Activated CD8-positive, alpha-beta memory T cell treated with anti-CD3 and anti-CD28 coated beads, Interleukin-2, amount 50 U/mL, for 1 hour (primary cell): Measurements from ENCODE around the gene DPM1.

Experiments used
- DNase-seq: peaks from one replicate; pipeline ENCODE4 v3.0.0-alpha.2; 2020; ENCODE audit errors: extremely low read depth

Gene DPM1

GRCh38 chr20:50930976-50931305, 27.4 kb downstream of the DPM1 start:
- DNase-seq, result no peak

- DNase-seq, result no peak
Measured at GRCh38 chr20:50930139-50930975, 28.0 kb downstream of the DPM1 start.

DNA sequence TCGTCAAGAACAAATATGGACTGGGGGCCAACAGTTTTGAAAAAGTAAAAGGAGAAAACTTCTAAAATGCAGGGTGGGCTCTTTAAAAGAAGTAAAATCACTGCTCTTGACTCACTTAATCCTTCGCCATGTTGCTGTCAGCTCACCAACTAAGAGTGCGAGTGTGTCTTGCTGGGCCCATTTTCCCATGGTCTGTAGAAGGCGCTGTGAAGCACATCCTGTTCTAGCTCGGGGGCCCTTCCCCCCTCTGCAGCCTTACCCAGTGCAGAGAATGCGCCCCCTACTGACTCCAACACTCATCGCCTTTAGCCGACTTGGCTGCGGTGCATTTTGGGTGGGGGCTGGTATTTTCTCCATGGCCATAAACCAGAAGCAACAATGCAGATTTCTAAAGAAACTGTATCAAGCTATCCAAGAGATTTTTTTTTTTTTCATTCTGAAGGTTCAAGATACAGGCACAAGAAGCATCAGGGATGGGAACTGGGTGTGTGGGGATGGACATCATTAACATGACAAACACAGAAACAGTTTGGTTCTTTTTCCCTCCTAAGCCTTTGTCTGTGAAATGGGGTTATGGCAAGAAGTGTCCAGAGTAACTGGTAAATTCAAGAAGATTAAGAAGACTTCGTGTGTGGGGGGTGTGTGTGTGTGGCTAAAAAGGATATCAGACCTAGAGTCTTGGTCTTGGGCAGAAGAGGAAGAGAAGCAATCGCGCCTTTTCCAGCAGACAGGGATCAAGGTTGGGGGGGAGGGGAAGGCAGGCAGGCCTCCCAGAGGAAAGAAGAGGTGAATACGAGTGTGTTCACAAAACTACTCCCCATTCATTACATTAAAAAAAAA, 28.8 kb downstream of the DPM1 start:
- peak; percentile 91 for DNase-seq

DNA sequence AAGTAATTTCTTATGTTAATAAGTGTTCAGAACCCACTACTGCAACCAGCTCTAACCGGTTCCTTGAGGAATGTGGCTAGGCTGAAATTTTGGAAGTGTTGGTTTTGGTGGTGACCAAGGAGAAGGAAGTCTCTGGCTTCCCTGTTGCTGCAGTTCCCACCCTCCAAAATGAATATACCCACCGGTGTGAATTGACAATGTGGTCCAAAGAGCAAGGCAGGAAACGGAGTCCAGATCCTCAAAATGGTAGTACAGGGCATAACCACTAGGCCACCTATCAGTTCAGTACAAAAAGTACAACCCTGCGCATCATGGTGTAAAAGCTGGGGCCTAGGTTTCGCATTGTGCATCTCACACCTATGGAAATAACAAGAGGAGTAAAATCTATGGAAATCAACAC, 29.9 kb downstream of the DPM1 start:
- no peak for DNase-seq

DNA sequence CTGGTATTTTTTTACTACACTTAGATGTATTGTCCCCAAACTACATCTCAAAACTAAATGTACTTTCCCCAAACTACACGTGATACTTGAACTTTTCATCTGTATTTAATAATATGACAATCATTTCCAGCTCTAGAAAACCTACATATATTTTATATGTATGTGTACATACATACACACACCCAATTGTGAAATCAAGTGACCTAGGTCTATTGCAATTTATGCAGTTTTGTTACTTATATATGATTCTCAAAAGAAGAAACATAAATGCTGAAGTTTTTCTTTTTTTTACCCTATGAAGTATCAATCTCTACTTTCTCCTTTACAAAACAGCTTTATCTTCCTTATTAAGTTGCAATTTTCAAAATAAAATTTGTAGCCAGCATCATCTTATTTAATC, 31.8 kb downstream of the DPM1 start:
- DNase-seq, result no peak

DNA sequence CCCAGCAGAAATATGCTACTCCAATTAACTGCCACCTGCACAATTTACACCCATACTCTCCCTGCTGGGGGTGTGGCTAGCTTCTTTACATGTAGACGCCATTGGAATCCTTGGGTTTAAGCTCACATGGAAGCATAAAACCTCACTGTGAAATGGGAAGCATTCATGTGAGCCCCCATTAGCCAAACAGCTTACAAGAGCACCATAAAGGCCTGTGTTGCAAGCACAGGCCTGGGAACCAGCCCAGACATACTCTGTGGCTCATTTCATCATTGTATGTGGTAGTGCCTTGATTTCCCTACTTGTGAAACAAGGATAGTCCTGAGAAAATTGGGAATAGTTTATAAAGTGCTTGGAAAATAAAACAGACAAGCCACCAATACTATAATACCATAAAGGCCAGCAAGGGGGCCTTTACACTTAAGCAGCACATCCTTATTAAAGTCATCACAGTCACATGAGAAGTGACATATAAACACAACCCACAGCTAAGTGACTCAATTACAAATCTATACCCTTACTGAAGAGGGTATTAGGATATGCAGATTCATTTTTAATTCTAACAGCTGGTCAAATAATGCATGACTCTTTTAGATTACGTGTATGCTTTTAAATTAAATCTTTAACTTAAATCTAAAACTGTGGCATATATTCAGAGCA, 33.9 kb downstream of the DPM1 start:
- DNase-seq, result no peak

DNA sequence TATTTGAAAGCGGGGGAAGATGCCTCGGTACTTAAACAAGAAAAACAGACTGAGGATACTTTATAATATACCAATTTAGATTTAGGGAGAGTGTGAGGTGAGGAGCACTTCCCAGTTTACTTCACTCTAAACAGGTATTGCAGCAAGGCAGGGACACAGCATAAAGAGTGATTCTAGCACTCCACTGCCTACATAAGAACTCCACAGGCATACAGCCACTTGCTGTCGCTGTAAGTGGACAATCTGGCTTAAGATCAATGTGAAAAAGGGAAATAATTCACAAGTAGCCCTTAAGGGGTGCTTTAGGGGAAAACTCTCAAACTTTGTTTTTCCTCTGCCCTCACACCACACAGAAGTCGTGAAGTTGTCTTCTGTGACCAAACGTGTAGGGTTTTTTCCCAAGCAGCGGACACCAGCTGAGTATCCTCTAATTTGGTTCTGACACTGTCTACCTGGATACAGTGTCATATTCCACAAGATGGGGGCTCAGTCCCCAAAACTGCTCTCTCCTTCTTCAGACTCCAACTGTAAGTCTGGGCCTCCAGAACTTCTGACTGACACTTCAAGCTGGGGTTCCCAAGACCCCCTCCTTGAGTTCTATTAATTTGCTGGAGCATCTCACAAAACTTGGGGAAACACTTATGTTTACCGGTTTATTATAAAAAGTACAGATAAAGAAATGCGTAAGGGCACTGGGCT, 36.4 kb downstream of the DPM1 start:
- no peak for DNase-seq

DNA sequence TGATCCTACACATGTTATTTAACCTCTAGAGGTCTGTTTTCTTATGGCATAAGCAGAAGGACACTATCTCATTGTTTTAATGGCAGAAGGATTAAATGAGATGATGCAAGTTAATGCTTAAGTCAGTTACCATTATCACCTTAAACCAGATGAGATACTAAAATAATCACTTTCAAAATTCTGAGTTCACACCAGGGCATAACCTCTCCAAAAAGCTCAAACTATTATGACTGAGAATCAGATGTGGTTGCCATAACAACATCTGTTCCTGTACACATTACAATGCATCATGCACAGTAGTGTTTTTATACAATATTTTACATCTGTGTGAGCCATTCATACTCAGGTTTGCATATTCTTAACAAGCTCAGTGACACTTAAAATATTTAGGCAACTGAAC, 37.3 kb downstream of the DPM1 start:
- DNase-seq, result no peak

DNA sequence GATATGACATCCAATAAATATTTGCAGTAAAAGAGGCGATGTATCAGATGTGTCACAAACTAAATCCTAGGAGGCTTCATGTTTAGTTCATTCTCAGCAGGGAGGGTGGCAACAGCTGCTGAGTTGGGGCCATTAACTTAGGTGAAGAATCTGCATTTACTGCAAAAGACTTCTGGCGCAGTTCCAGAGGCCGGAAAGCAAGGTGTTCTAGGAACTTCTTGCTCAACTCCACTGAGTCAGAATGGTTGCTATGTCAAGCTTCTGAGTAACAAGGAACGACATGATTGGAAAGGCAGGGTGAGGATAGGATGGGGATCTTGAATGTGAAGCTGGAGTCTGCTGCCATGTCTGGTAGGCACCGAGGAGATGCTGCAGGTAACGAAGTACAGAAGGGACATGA, 38.8 kb downstream of the DPM1 start:
- DNase-seq, result no peak

GRCh38 chr20:50918403-50918802, 39.9 kb downstream of the DPM1 start:
- no peak for DNase-seq

GRCh38 chr20:50916934-50917333, 41.4 kb downstream of the DPM1 start:
- DNase-seq, result no peak

DNA sequence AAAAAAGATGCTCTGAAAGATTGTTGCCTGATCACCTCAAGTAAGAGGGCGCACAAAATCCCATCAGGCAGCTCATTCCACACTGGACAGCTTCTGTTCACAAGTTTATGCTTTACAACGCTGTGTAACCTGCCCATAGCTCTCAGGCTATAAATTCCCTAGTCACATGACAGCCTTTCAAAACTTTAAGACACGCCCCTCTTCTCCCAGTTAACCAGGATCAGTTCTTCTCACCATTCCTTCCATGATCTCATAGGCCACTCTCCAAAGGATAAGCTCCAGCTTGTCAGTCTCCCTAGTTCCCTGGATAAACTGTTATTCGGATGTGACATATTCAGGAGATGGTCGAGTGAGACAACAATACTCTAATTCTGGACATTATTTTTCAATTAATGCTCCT, 42.1 kb downstream of the DPM1 start:
- no peak for DNase-seq

GRCh38 chr20:50915424-50915823, 42.9 kb downstream of the DPM1 start:
- DNase-seq, result no peak

DNA sequence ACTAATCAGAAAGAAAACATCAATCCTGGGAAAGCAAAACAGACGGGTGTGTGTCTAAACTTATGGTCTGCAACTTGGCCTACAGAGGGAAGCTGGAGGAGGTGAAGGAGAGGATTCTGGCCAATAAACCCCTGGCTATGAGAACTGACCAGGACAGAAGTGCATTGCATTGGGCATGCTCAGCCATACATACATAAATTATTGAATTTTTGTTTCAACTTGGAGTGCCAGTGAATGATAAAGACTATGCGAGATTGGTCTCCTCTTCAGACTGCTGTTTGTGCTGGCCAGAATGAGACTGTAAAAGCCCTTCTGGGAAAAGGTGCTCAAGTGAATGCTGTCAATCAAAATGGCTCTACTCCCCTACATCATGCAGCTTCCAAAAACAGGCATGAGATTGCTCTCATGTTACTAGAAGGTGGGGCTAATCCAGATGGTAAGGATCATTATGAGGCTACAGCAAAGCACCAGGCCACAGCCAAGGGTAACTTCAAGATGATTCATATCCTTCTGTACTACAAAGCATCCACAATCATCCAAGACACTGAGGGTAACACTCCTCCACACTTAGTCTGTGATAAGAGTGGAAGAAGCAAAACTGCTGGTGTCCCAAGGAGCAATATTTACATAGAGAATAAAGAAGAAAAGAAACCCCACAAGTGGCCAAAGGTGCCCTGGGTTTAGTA, 44.5 kb downstream of the DPM1 start:
- no peak for DNase-seq

DNA sequence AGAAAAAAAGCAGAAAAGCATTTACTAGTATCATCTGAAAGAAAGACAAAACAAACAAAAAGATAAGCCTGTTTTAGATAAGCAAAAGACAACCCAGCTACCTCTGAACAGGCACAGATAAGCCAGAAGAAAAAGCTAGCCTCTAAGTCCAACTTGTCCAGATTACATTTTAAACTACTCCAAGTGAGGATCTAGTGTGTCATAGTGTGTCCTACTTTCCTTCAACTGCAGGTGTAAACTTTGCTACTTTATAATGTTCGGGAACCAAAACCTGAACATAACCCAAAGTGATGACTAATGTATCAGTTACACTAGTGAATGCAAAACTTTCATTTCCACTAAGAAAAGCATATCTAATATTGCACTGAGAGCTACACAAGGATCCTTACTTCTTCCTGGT, 46.6 kb downstream of the DPM1 start:
- no peak for DNase-seq

DNA sequence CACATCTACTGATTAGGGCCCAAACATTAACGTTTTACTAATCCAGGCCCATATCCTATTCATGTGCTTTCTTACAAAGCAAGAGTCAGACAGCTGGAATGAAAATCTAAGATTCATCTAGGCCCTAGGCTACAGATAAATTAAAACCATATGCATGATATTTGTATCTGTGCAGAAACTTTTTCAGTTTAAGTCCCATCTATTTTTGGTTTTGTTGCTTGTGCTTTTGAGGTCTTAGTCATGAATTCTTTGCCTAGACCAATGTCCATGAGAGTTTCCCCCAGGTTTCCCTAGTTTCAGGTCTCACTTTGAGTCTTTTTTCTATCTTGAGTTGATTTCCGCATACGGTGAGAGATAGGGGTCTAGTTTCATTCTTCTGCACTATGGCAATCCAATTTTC, 47.3 kb downstream of the DPM1 start:
- DNase-seq, result no peak

GRCh38 chr20:50909413-50909812, 48.9 kb downstream of the DPM1 start:
- no peak for DNase-seq

- no peak for DNase-seq
Measured at GRCh38 chr20:50904067-50904570, 54.2 kb downstream of the DPM1 start.

GRCh38 chr20:50903353-50904051, 54.8 kb downstream of the DPM1 start:
- DNase-seq, result no peak

DNA sequence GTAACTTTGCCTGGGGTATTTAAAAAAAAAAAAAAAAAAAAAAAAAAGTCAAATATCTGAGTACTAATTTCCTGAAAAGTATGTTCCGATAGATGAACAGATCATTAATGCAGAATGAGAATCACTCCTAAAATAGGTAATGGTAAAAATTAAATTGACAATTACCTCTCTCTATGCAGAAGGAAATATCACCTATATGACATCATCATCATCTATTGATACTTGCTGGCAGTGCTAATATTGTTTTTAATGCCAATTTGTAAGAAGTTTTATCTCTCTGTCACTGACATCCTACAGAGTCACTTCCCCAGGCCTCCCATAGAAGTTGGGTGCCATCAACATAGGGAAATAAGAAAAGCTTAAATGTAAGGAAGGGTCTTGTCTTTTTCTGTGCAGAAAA, 57.0 kb downstream of the DPM1 start:
- DNase-seq, result no peak

DNA sequence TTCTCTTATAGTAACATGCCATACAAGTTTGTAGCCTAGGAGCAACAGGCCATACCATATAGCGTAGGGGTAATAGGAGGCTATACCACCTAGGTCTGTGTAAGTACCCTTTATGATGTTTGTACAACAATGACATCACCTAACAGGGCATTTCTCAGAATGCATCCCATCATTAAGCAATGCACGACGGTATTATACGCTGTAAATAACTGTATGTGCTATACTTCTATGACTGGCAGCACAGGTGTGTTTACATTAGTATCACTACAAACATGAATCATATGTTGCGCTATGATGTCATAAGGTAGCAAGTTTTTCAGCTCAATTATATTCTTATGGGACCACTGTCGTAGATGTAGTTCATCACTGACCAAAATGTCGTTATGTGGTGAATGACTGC, 58.1 kb downstream of the DPM1 start:
- no peak for DNase-seq
